H1 (cell line): ENCODE measurements around the gene FCGR2B. TPM values are rescaled to one million over a fixed set of nuclear protein-coding genes. Genes with fewer than 3 reads are reported as not detected.
"Not testable (repeated sequence)": the region's sequence is repeated elsewhere in the genome, so short reads cannot be mapped to it uniquely, and the experiment has no call there.

Experiments used
- CTCF ChIA-PET: fragments of 300-600 bp; sonication (Branson Sonifier 250); formaldehyde crosslinking; loops from one replicate; lab custom pipeline; 2021; ENCODE audit not compliant: partially characterized antibody; lab: Charles Lee
- POLR2A ChIA-PET: fragments of 300-600 bp; sonication (Branson Sonifier 250); formaldehyde crosslinking; loops from one replicate; lab custom pipeline; 2021; ENCODE audit warnings: inconsistent platforms; ENCODE audit not compliant: partially characterized antibody; lab: Charles Lee
- DNase-seq, 2 experiments: peaks; one replicate each; pipeline versions ENCODE4 v3.0.0 to v3.0.0-alpha.2; 2010 to 2022; ENCODE audit warnings: low spot score in 2 of 2, low read depth in 1 of 2, mixed read lengths in 1 of 2
- FAIRE-seq: peaks from 2 replicates; lab custom pipeline; 2011; peaks lifted over from hg19 to GRCh38; lab: Jason Lieb, UNC
- H2AFZ ChIP-seq: 2 replicates; pipeline ENCODE4 v1.8.1; 2012; ENCODE audit warnings: low read length, inconsistent platforms
- H2AK5ac ChIP-seq: 2 replicates; pipeline ENCODE4 v1.6.1; 2013; ENCODE audit warnings: low read depth, low read length
- H2BK120ac ChIP-seq: replicated peaks from 2 replicates; pipeline ENCODE3; 2013; ENCODE audit warnings: low read depth, low read length, inconsistent platforms
- H2BK12ac ChIP-seq: 2 replicates; pipeline ENCODE4 v1.6.1; 2013; ENCODE audit warnings: low read depth, low read length
- H2BK15ac ChIP-seq: 2 replicates; pipeline ENCODE4 v1.6.1; 2013; ENCODE audit warnings: low read length
- H2BK20ac ChIP-seq: 2 replicates; pipeline ENCODE4 v1.6.1; 2013; ENCODE audit warnings: low read length
- H2BK5ac ChIP-seq: 2 replicates; pipeline ENCODE4 v1.6.1; 2013; ENCODE audit warnings: low read depth, low read length
- H3K14ac ChIP-seq: 2 replicates; pipeline ENCODE4 v1.6.1; 2013; ENCODE audit warnings: inconsistent platforms; ENCODE audit not compliant: insufficient read length
- H3K18ac ChIP-seq: 2 replicates; pipeline ENCODE4 v1.6.1; 2013; ENCODE audit warnings: low read length; ENCODE audit errors: extremely low read depth
- H3K23ac ChIP-seq: 2 replicates; pipeline ENCODE4 v1.6.1; 2013; ENCODE audit warnings: inconsistent platforms; ENCODE audit not compliant: insufficient read length
- H3K23me2 ChIP-seq: 2 replicates; pipeline ENCODE4 v1.6.1; 2013; ENCODE audit warnings: low read depth, low read length
- H3K27ac ChIP-seq: 2 replicates; pipeline ENCODE4 v1.6.1; 2011; ENCODE audit warnings: low read depth, low read length, inconsistent platforms
- H3K27me3 ChIP-seq, 4 experiments: replicated peaks in 1 of 4; 1 replicate in 1 of 4; 2 replicates in 3 of 4; pipeline versions ENCODE4 v1.6.1 to v1.8.1; 2011 to 2013; ENCODE audit warnings: low read length in 3 of 4, mild to moderate bottlenecking in 3 of 4, inconsistent platforms in 2 of 4, mixed read lengths in 2 of 4, moderate library complexity in 1 of 4; ENCODE audit not compliant: control insufficient read depth in 3 of 4, insufficient read depth in 3 of 4; ENCODE audit errors: extremely low read depth in 1 of 4
- H3K36me3 ChIP-seq, 4 experiments: 2 replicates each; pipeline versions ENCODE4 v1.6.1 to v1.8.1; 2011 to 2013; ENCODE audit warnings: mild to moderate bottlenecking in 4 of 4, low read length in 3 of 4, moderate library complexity in 2 of 4, control low read depth in 1 of 4, inconsistent platforms in 1 of 4; ENCODE audit not compliant: insufficient read depth in 4 of 4, control insufficient read depth in 2 of 4
- H3K4ac ChIP-seq: replicated peaks from 2 replicates; pipeline ENCODE3; 2013; ENCODE audit warnings: low read length, low read depth, mixed read lengths, inconsistent platforms; ENCODE audit not compliant: insufficient read length
- H3K4me1 ChIP-seq, 4 experiments: replicated peaks in 1 of 4; 1 replicate in 1 of 4; 2 replicates in 3 of 4; pipeline versions ENCODE4 v1.6.1 to v1.8.1; 2011 to 2013; ENCODE audit warnings: low read length in 3 of 4, inconsistent platforms in 2 of 4, mixed read lengths in 1 of 4; ENCODE audit not compliant: insufficient read depth in 4 of 4, control insufficient read depth in 3 of 4
- H3K4me2 ChIP-seq, 2 experiments: 2 replicates each; pipeline versions ENCODE4 v1.6.1 to v1.8.1; 2011 to 2013; ENCODE audit warnings: low read depth in 2 of 2, low read length in 2 of 2, control low read depth in 1 of 2, inconsistent platforms in 1 of 2, mild to moderate bottlenecking in 1 of 2; ENCODE audit not compliant: insufficient read depth in 1 of 2
- H3K4me3 ChIP-seq, 4 experiments: fragments of 200-600, 300-600 bp in 1 of 4; sonication (generic), shearing (Covaris generic), sonication (Bioruptor Twin) in 1 of 4; 2 replicates each; pipeline versions ENCODE4 v1.5.1 to v1.8.1; 2011 to 2016; ENCODE audit warnings: low read length in 4 of 4, low read depth in 3 of 4, control low read depth in 2 of 4, inconsistent platforms in 2 of 4, mild to moderate bottlenecking in 2 of 4, mixed read lengths in 1 of 4, moderate library complexity in 1 of 4; ENCODE audit not compliant: insufficient read depth in 2 of 4; ENCODE audit errors: extremely low read depth in 1 of 4
- H3K56ac ChIP-seq: replicated peaks from 2 replicates; pipeline ENCODE3; 2013; ENCODE audit warnings: low read depth, mild to moderate bottlenecking, mixed read lengths, low read length, inconsistent platforms; ENCODE audit not compliant: insufficient read length
- H3K79me1 ChIP-seq: 2 replicates; pipeline ENCODE4 v1.6.1; 2013; ENCODE audit warnings: low read depth, low read length, control low read depth
- H3K79me2 ChIP-seq, 2 experiments: 2 replicates each; pipeline versions ENCODE4 v1.6.1 to v1.8.1; 2012 to 2013; ENCODE audit warnings: low read length in 2 of 2, mild to moderate bottlenecking in 2 of 2, inconsistent platforms in 1 of 2; ENCODE audit not compliant: insufficient read depth in 2 of 2, control insufficient read depth in 1 of 2
- H3K9ac ChIP-seq, 4 experiments: replicated peaks in 1 of 4; 1 replicate in 1 of 4; 2 replicates in 3 of 4; pipeline versions ENCODE4 v1.6.1 to v1.8.1; 2011 to 2013; ENCODE audit warnings: low read depth in 3 of 4, low read length in 3 of 4, control low read depth in 2 of 4, mild to moderate bottlenecking in 2 of 4, moderate library complexity in 2 of 4, inconsistent platforms in 1 of 4; ENCODE audit errors: extremely low read depth in 1 of 4
- H3K9me3 ChIP-seq, 2 experiments: 2 replicates each; pipeline versions ENCODE4 v1.6.1 to v1.8.1; 2012 to 2013; ENCODE audit warnings: mild to moderate bottlenecking in 2 of 2, moderate library complexity in 2 of 2, control low read depth in 1 of 2, inconsistent platforms in 1 of 2, low read depth in 1 of 2, low read length in 1 of 2, mixed read lengths in 1 of 2; ENCODE audit not compliant: insufficient read depth in 2 of 2
- H4K20me1 ChIP-seq, 2 experiments: replicated peaks in 1 of 2; 2 replicates each; pipeline versions ENCODE3 to v1.8.1; 2011 to 2013; ENCODE audit warnings: inconsistent platforms in 2 of 2, low read length in 2 of 2, mild to moderate bottlenecking in 1 of 2; ENCODE audit not compliant: insufficient read depth in 2 of 2, control insufficient read depth in 1 of 2
- H4K5ac ChIP-seq: 2 replicates; pipeline ENCODE4 v1.6.1; 2013; ENCODE audit warnings: low read length, low read depth, mixed read lengths, inconsistent platforms; ENCODE audit not compliant: insufficient read length
- H4K8ac ChIP-seq: 2 replicates; pipeline ENCODE4 v1.8.0; 2013; ENCODE audit warnings: mild to moderate bottlenecking, moderate library complexity, low read length, inconsistent platforms; ENCODE audit not compliant: insufficient read depth; ENCODE audit errors: extremely low read depth
- H4K91ac ChIP-seq: replicated peaks from 2 replicates; pipeline ENCODE3; 2013; ENCODE audit warnings: low read length, mixed read lengths, inconsistent platforms; ENCODE audit not compliant: insufficient read length
- WGBS, 2 experiments: shearing (Covaris generic) in 1 of 2; methylation state at CpG; one replicate each; pipeline versions ENCODE4 v1.1.6 to v1.1.7; 2013 to 2015; ENCODE audit warnings: low lambda C conversion rate in 2 of 2, mixed read lengths in 2 of 2, inconsistent platforms in 1 of 2, low coverage in 1 of 2, missing lambda C conversion rate in 1 of 2; ENCODE audit not compliant: insufficient replicate concordance in 2 of 2, insufficient coverage in 1 of 2, insufficient read length in 1 of 2; ENCODE audit errors: extremely low coverage in 1 of 2, missing lambda C conversion rate in 1 of 2; 5-methylcytosine and 5-hydroxymethylcytosine counted together
- polyA plus RNA-seq, 7 experiments: library from polyadenylated mRNA; depleted of rRNA in 3 of 7; stranded (reverse) in 5 of 7; unstranded in 2 of 7; fragments of >200 nt in 5 of 7; fragments of 200-250 nt in 2 of 7; gene quantifications; 1 replicate in 5 of 7; 2 replicates in 1 of 7; 4 replicates in 1 of 7; pipeline versions ENCODE4 v1.2.1 to v1.2.3, GENCODE V29; 2011 to 2013; ENCODE audit warnings: missing spikeins in 2 of 7, mixed read lengths in 2 of 7
- total RNA-seq: library from RNA; stranded (reverse); fragmentation: NEBNext Ultra II Directional; extraction: Animal tissue kit (Norgen Biotek cat#: 25700); gene quantifications from 2 replicates; pipeline ENCODE4 v1.2.1, GENCODE V29; 2021

Gene FCGR2B
- total and polyA plus RNA-seq, 2 of the 8 experiments (the other 6 are each of a cell fraction or from before 2014, with no cell fraction given) = 0.05 TPM; not detected in 1

DNA sequence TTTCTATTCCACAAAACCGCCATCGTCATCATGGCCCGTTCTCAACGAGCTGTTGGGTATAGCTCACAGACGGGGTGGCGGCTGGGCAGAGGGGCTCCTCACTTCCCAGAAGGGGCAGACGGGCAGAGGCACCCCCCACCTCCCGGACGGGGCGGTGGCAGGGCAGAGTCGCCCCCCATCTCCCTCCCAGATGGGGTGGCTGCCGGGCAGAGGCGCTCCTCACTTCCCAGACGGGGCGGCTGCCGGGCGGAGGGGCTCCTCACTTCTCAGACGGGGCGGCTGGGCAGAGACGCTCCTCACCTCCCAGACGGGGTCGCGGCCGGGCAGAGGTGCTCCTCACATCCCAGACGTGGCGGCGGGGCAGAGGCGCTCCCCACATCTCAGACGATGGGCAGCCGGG, 46.5 kb upstream of the FCGR2B start:
- H3K9me3 ChIP-seq = peaks cover 0 to 14% of the 10 kb centered on the region in 2 experiments; a peak in 1 of 4 replicates
- H3K23me2 ChIP-seq, H4K5ac ChIP-seq, CTCF ChIA-PET, H2BK20ac ChIP-seq, H2BK120ac ChIP-seq, H3K27me3 ChIP-seq, H3K4me2 ChIP-seq, H3K79me1 ChIP-seq, H3K4me3 ChIP-seq, H3K9ac ChIP-seq, H3K18ac ChIP-seq, H3K36me3 ChIP-seq, H2AFZ ChIP-seq, H3K14ac ChIP-seq, DNase-seq, H3K4ac ChIP-seq, H3K79me2 ChIP-seq, H4K20me1 ChIP-seq, H3K56ac ChIP-seq, H2BK5ac ChIP-seq, FAIRE-seq, H2AK5ac ChIP-seq, H3K27ac ChIP-seq, H3K23ac ChIP-seq, H4K91ac ChIP-seq, H4K8ac ChIP-seq, H2BK15ac ChIP-seq, H3K4me1 ChIP-seq, POLR2A ChIA-PET, H2BK12ac ChIP-seq: not testable (repeated sequence)
- whole genome bisulfite sequencing, 2 experiments = 90% methylated on average over 30 of the region's 30 CpGs; no CpG with 5 or more reads in 1 of the 2 experiments
